Right kidney (tissue), 9 donors: ENCODE measurements around the gene NAPSA.
"Not testable (repeated sequence)": the region's sequence is repeated elsewhere in the genome, so short reads cannot be mapped to it uniquely, and the experiment has no call there.

Experiments
- DNase-seq: peaks from one replicate; pipeline ENCODE4 v3.0.0-alpha.2; 2016
- long read RNA-seq, 8 donors: transcript quantifications; one replicate each; lab custom pipeline, GENCODE V29; 2026

NAPSA gene
- long read RNA-seq, donor 1, partial matches to known transcripts, result 0 of 3 reads
- long read RNA-seq, donor 1, other reads (novel, unspliced or antisense), result 0 of 3 reads
- long read RNA-seq, donor 2, partial matches to known transcripts, result 0 of 3 reads
- long read RNA-seq, donor 2, other reads (novel, unspliced or antisense), result 0 of 3 reads
- long read RNA-seq, donor 3, result 0 reads
- long read RNA-seq, donor 4, partial matches to known transcripts, result 28 of 38 reads
- long read RNA-seq, donor 4, other reads (novel, unspliced or antisense), result 8 of 38 reads
- long read RNA-seq, donor 5, result 0 reads
- long read RNA-seq, donor 6, result 0 reads
- long read RNA-seq, donor 7, partial matches to known transcripts, result 0 of 2 reads
- long read RNA-seq, donor 7, other reads (novel, unspliced or antisense), result 0 of 2 reads
- long read RNA-seq, donor 8, transcript NAPSA-201 (9 exons, 1,548 nt), result major isoform, 5 of 5 reads
- long read RNA-seq, donor 8, partial matches to known transcripts, result 0 of 5 reads
- long read RNA-seq, donor 8, other reads (novel, unspliced or antisense), result 0 of 5 reads

GRCh38 chr19:50365434-50366306, at the start of gene NAPSA:
TSS of gene NAPSA (minus strand) at chr19:50365639. CDS start at chr19:50365621, 18 bp downstream.
- peak; percentile 27 for DNase-seq

DNA sequence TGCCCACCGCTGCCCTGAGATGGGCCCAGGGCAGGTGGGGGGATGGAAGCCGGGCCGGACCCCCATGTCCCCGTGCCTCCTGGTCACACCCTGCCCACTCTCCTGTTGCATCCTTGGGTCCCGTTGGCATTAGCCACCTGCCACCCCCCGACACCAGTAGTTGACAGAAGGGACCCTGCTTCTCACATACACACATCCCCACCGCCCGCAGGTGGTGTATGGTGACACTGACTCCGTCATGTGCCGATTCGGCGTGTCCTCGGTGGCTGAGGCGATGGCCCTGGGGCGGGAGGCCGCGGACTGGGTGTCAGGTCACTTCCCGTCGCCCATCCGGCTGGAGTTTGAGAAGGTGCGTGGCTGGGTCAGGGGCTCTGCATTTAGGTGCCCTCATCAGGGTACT, 48.1 kb upstream of the NAPSA start:
- DNase-seq, result no peak

DNA sequence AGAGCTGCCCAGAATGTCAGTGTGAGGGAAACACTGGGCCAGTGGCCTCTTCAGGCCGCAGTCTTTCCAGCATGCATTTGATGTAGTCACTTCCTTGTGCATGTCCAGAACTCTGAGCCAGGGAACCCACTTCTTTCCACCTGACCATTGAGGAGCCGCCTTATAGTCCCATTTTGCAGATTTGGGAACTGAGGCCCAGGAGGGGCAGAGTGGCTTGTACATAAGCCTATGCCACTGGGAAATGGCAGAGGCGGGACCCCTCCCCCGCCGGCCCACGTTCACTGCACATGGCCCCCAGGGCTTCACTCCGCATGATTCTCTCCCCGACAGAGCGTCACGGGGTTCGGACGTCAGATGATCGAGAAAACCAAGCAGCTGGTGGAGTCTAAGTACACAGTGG, 47.7 kb upstream of the NAPSA start:
- no peak for DNase-seq

DNA sequence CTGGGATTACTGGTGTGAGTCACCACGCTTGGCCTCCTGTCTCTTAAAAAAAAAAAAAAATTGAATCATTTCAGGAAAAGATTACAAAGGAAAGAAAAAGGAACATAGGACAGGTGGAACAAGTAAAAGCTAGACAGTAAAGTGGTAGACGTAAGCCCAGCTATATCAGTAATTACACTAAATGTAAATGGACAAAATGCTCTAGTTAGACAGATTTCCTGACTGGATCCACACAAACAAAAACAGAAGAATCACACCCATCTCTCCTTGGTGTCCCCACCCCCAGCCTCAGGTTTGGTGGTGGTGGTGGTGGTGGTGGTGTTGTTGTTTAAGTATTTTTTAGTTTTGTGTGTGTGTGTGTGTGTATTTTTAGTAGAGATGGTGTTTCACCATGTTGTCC, 47.0 kb upstream of the NAPSA start:
- no peak for DNase-seq

DNA sequence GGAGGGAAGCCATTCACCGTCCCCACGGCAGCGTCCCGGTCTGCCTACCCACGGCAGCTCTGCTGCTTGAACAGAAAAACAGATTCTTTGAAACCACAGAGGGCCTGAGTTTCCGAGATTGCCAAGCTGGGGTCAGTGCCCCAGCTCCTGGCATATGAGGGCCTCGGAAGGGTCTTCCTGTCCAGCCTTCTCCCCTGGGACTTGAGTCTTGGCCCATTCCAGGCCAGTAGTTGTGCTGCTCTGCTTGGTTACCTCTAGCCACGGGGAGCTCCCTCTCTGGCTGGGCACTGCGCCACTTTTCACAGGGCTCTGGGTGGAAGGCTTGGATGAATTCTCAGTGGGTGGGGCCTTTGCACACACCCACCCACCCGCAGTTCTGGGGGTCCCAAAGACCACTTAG, 44.7 kb upstream of the NAPSA start:
- DNase-seq, result no peak

- no peak for DNase-seq
Observed at GRCh38 chr19:50409347-50409746, 43.9 kb upstream of the NAPSA start.

DNA sequence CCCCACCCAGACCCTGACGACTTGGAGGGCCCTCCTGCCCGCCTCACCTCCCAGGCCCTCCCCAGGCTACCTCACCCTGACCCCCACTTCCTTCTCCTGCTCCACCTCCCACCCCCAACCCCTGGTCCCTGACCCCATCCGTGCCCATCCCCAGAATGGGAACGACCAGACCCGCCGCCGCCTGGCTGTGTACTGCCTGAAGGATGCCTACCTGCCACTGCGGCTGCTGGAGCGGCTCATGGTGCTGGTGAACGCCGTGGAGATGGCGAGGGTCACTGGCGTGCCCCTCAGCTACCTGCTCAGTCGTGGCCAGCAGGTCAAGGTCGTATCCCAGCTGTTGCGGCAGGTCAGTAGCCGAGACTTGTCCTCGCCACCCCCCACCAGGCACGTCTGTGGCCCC, 41.4 kb upstream of the NAPSA start:
- DNase-seq, result no peak

DNA sequence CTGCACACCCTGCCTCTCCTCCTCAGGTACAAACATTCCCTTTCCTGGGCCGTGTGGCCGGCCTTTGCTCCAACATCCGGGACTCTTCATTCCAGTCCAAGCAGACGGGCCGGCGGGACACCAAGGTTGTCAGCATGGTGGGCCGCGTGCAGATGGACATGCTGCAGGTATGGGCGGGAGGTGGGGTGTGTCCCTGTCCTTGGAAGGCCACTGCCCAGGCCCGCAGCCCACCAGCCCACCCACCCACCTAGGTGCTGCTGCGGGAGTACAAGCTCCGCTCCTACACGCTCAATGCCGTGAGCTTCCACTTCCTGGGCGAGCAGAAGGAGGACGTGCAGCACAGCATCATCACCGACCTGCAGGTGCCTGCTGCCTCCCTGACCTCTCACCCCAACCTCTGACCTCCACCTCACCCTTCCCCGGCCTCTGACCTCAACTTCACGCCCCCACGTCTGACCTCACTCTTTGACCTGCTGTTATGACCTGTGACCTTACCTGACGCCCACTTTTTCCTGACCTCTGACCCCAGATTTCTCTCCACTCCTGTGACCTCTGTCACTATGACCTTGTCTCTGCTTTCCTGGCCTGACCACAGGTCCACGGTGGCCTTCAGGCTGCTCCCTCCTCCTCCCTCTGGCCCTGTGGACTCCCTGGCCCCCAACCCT, 40.8 kb upstream of the NAPSA start:
- DNase-seq, result no peak

DNA sequence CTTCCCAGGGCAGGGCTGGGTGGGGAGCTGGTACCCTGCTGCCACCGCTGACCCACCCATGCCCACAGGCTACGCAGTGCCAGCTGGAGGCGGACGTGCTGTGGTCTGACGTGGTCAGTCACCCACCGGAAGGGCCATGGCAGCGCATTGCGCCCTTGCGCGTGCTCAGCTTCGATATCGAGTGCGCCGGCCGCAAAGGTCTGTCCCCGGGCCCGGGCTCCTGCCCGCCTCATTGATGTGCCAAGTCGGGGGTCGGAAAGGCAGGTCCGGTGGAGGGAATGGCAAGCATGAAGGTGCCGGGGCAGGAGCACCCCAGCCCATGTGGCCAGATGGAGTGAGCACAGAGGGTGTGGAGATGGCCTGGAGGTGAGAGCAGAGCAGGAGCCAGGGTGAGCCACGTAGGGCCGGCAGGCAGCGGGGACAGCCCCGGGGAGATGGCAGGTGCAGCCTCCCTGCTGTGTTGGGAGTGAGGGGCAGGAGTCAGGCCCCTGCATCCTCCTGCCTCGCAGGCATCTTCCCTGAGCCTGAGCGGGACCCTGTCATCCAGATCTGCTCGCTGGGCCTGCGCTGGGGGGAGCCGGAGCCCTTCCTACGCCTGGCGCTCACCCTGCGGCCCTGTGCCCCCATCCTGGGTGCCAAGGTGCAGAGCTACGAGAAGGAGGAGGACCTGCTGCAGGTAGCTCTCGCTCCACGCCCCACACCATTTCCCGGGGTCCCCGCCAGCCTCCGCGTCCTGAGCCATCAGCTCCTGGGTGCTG, 37.3 kb upstream of the NAPSA start:
- no peak for DNase-seq

- DNase-seq, result no peak
Observed at GRCh38 chr19:50401605-50402450, 36.4 kb upstream of the NAPSA start.

GRCh38 chr19:50399368-50399745, 33.9 kb upstream of the NAPSA start:
- DNase-seq, result no peak

- DNase-seq, result no peak
Observed at GRCh38 chr19:50398675-50399367, 33.4 kb upstream of the NAPSA start.

- DNase-seq, result no peak
Observed at GRCh38 chr19:50394017-50394416, 28.6 kb upstream of the NAPSA start.

DNA sequence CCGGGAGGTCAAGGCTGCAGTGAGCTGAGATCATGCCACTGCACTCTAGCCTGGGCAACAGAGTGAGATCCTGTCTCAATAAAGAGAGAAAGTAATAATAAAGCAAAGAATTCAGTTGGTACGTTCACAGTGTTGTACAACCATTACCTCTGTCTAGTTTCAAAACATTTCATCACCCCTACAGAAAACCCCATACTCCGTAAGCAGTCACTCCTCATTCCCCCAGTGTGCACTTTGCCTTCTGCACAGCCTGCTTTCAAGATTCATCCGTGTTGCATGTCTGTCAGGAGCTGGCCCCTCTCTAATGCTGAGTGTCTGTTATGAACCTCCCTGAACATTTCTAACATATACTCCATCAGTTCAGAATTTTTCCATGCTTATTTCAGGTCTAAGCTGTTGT, 28.1 kb upstream of the NAPSA start:
- no peak for DNase-seq

GRCh38 chr19:50392759-50393158, 27.3 kb upstream of the NAPSA start:
- no peak for DNase-seq

DNA sequence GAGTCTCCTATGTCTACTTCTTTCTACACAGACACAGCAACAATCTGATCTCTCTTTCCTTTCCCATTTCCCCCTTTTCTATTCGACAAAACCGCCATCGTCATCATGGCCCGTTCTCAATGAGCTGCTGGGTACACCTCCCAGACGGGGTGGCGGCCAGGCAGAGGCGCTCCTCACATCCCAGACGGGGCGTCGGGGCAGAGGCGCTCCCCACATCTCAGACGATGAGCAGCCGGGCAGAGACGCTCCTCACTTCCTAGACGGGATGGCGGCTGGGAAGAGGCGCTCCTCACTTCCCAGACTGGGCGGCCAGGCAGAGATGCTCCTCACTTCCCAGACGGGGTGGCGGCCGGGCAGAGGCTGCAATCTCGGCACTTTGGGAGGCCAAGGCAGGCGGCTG, 25.5 kb upstream of the NAPSA start:
- not testable (repeated sequence) for DNase-seq

GRCh38 chr19:50390295-50390694, 24.9 kb upstream of the NAPSA start:
- DNase-seq, result not testable (repeated sequence)

DNA sequence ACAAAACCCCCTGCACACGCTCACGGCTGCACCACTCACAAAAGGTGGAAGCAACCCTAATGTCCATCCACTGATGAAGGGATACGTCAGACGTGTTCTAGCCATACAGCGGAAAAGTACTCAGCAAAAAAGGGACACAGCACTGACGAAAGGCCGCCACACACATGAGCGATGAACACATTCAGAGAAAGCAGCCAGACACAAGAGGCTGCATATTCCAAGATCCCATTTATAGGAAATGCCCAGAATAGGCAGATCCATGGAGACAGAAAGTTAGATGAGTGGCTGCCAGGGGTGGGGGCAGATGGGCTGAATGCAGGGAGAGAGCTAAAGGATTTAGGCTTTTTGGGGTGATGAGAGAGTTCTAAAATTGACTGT, 22.4 kb upstream of the NAPSA start:
- no peak for DNase-seq

- no peak for DNase-seq
Observed at GRCh38 chr19:50387176-50387867, 21.9 kb upstream of the NAPSA start.
